Thoracic aorta (tissue), 2 donors: ENCODE results near the gene FNIP2. TPM values are rescaled to one million over a fixed set of nuclear protein-coding genes. Genes with fewer than 3 reads are reported as not detected.

Experiments
- ATAC-seq: fragments of 150-250 bp; one replicate; pipeline ENCODE4 v1.8.0; 2017; ENCODE audit warnings: low read depth; ENCODE audit not compliant: insufficient number of reproducible peaks, low FRiP score
- DNase-seq: peaks from one replicate; pipeline ENCODE4 v3.0.0-alpha.2; 2020; ENCODE audit warnings: low spot score
- H3K27ac ChIP-seq, 2 donors: fragments of 200-600 bp; sonication (generic); 1 replicate in 1 of 2; 2 replicates in 1 of 2; pipeline ENCODE4 v1.5.1; 2016; ENCODE audit warnings: mild to moderate bottlenecking in 2 of 2, moderate library complexity in 2 of 2
- H3K27me3 ChIP-seq: fragments of 200-600 bp; sonication (generic); replicated peaks from 2 replicates; pipeline ENCODE4 v1.6.0; 2016; ENCODE audit warnings: mild to moderate bottlenecking; ENCODE audit not compliant: insufficient read depth
- H3K36me3 ChIP-seq: fragments of 200-600 bp; sonication (generic); one replicate; pipeline ENCODE4 v1.5.1; 2016
- H3K4me1 ChIP-seq, 2 donors: fragments of 200-600 bp; sonication (generic); 1 replicate in 1 of 2; 2 replicates in 1 of 2; pipeline versions ENCODE4 v1.5.1 to v1.6.0; 2016; ENCODE audit warnings: low read depth in 2 of 2, mild to moderate bottlenecking in 1 of 2; ENCODE audit not compliant: control insufficient read depth in 1 of 2
- H3K4me3 ChIP-seq: fragments of 200-600 bp; sonication (generic); 2 replicates; pipeline ENCODE4 v1.5.1; 2016; ENCODE audit warnings: mild to moderate bottlenecking
- H3K9me3 ChIP-seq: fragments of 200-600 bp; sonication (generic); 2 replicates; pipeline ENCODE4 v1.5.1; 2016
- CTCF ChIP-seq: fragments of 200-600 bp; sonication (generic); IDR thresholded peaks from one replicate; pipeline ENCODE4 v1.5.1; 2019; ENCODE audit warnings: antibody characterized with exemption
- total RNA-seq, 2 donors: library from RNA; depleted of rRNA; stranded (reverse); fragments of >200 nt; gene quantifications; one replicate each; pipeline versions ENCODE4 v1.1.0 to v1.2.3, GENCODE V29; 2016

FNIP2 gene
- total RNA-seq, 2 donors from 2014 or later = 47.9 to 121 TPM

DNA sequence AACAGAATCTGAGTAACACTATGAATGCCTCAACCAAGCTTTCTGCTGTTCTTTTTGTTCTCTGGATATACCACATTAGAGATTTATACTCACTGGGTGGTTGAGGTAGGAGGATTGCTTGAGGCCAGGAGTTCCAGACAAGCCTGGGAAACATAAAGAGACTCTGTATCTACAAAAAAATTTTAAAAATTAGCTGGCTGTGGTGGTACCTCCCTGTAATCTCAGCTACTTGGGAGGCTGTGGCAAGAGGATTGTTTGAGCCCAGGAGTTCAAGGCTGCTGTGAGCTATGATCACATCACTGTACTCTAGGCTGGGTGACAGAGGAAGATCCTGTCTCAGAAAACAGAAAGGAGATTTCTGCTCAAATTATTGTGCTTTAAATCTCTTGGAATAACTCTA is 172.5 kb downstream of the FNIP2 start:
- Histone ChIP-seq H3K27me3 (no peaks in the 10 kb centered on the region), H3K4me1 (no peaks in the 10 kb centered on the region), H3K36me3 (no peaks in the 10 kb centered on the region), H3K9me3 (no peaks in the 10 kb centered on the region), H3K27ac (no peak overlapping the region), H3K4me3 (no peak overlapping the region)
- DNase-seq (no peak), ATAC-seq (no peak)
- TF ChIP-seq CTCF = no peak

DNA sequence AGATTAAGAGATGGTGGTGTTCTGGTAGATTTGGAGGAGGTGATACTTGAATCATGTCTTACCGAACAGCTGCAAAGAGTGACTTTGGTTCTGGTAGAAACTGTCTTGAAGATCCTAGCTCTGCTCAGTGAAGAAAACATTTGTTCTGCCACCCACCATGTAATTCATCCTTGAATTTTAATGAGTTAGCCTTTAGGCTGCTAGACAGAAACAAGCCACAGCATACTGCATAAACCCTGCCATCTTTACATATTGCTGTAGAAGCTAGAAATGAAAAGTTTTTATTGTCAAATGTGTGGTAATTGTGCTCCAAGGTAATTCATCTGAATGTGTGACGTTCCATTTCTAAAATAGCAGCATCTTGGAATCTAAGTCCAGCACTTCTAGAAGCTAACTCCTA is 173.1 kb downstream of the FNIP2 start:
- Histone ChIP-seq H3K9me3 (no peaks in the 10 kb centered on the region), H3K4me3 (no peak overlapping the region), H3K27me3 (no peaks in the 10 kb centered on the region), H3K4me1 (no peaks in the 10 kb centered on the region), H3K27ac (no peak overlapping the region), H3K36me3 (no peaks in the 10 kb centered on the region)
- no peak for TF ChIP-seq CTCF
- DNase-seq (no peak), ATAC-seq (no peak)

GRCh38 chr4:158945529-158946108 is 176.8 kb downstream of the FNIP2 start:
- H3K27ac ChIP-seq = no peak overlapping the region
- DNase-seq (no peak), ATAC-seq (no peak)
- no peaks in the 10 kb centered on the region for H3K36me3 ChIP-seq
- no peak overlapping the region for H3K4me3 ChIP-seq
- H3K4me1 ChIP-seq = no peaks in the 10 kb centered on the region
- H3K27me3 ChIP-seq = no peaks in the 10 kb centered on the region
- TF ChIP-seq CTCF = no peak
- H3K9me3 ChIP-seq = no peaks in the 10 kb centered on the region

- no peak for ATAC-seq
- no peak for DNase-seq
- no peaks in the 10 kb centered on the region for H3K4me1 ChIP-seq
- no peak for TF ChIP-seq CTCF
- H3K9me3 ChIP-seq = peaks cover 3% of the 10 kb centered on the region
- no peak overlapping the region for H3K4me3 ChIP-seq
- H3K27me3 ChIP-seq = no peaks in the 10 kb centered on the region
- H3K27ac ChIP-seq = no peak overlapping the region
- H3K36me3 ChIP-seq = no peaks in the 10 kb centered on the region
Measured at GRCh38 chr4:158946825-158947224, 178.0 kb downstream of the FNIP2 start.

- Histone ChIP-seq H3K27ac (no peak overlapping the region), H3K4me3 (no peak overlapping the region), H3K9me3 (peaks cover 13% of the 10 kb centered on the region), H3K27me3 (no peaks in the 10 kb centered on the region), H3K4me1 (no peaks in the 10 kb centered on the region), H3K36me3 (no peaks in the 10 kb centered on the region)
- DNase-seq (no peak), ATAC-seq (no peak)
- TF ChIP-seq CTCF = no peak
Measured at GRCh38 chr4:158948071-158948470, 179.2 kb downstream of the FNIP2 start.
